GM12865 (cell line): Measurements from ENCODE around the gene DNAH8.

Source experiments
- DNase-seq: peaks from one replicate; pipeline ENCODE4 v3.0.0; 2010; ENCODE audit warnings: low read depth
- H3K4me3 ChIP-seq: 2 replicates; pipeline ENCODE4 v1.5.1; 2011; ENCODE audit warnings: mild to moderate bottlenecking, low read depth, low read length, control low read depth
- TF ChIP-seq, protein P1 (sequence below): IDR thresholded peaks from 2 replicates; pipeline ENCODE4 v1.5.1; 2011; ENCODE audit warnings: low read length, control low read depth, low read depth, inconsistent platforms; ENCODE audit not compliant: insufficient read depth; ENCODE audit errors: missing control alignments

The DNAH8 gene

DNA sequence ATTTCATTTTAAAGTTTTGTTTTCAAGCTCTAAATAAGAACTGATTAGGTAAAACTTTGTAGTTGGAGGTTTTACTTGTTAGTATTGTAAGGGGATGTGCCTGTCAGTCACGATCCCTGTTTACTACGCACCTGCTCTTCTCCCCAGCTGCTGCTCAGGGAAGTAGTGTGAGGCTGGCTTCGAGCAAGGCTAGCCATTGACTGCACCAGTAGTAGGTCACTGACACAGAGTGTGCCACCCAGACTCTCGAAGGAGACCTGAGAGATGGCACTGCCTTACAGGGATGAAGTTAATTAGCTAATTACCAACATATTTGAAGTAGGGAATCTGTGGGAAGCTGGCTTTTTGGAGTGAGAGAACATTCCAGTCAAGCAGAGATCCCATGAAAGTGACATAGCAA lies 89.2 kb downstream of the DNAH8 start:
- TF ChIP-seq, protein P1, sequence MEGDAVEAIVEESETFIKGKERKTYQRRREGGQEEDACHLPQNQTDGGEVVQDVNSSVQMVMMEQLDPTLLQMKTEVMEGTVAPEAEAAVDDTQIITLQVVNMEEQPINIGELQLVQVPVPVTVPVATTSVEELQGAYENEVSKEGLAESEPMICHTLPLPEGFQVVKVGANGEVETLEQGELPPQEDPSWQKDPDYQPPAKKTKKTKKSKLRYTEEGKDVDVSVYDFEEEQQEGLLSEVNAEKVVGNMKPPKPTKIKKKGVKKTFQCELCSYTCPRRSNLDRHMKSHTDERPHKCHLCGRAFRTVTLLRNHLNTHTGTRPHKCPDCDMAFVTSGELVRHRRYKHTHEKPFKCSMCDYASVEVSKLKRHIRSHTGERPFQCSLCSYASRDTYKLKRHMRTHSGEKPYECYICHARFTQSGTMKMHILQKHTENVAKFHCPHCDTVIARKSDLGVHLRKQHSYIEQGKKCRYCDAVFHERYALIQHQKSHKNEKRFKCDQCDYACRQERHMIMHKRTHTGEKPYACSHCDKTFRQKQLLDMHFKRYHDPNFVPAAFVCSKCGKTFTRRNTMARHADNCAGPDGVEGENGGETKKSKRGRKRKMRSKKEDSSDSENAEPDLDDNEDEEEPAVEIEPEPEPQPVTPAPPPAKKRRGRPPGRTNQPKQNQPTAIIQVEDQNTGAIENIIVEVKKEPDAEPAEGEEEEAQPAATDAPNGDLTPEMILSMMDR, result no peak
- no peak for DNase-seq

DNA sequence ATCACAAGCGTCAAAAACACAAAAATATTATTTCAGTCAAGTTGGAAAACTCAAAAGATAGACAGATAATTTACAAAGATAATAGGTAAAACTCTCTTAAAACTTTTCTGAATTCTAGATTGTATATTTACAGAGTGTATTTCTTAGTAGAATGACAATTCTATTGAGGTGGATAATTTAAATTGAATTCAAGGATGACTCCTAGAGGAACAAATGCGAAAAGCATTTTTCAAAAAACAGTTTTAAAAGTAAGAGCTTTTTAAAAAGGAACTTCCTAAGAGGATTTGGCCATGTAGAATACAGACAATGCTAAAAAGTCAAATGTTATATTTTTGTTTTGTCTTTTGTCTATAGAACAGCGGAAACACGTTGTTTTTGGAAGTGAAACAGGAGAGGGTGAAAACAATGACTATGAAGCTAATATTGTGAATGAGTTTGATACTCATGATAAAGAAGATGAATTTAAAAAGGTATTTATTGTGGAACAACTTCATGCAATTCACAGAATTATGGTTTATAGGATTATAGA lies 90.1 kb downstream of the DNAH8 start:
- no peak for DNase-seq
- no peak overlapping the region for H3K4me3 ChIP-seq
- TF ChIP-seq, protein P1, result no peak

More for the DNA sequence above, 89.2 kb downstream of the DNAH8 start:
- no peak overlapping the region for H3K4me3 ChIP-seq

- TF ChIP-seq, protein P1, result no peak
- no peak for DNase-seq
- no peak overlapping the region for H3K4me3 ChIP-seq
Observed at GRCh38 chr6:38805692-38806091, 90.6 kb downstream of the DNAH8 start.

GRCh38 chr6:38806271-38806670 lies 91.2 kb downstream of the DNAH8 start:
- TF ChIP-seq, protein P1, result no peak
- DNase-seq, result peak; percentile 37
- no peak overlapping the region for H3K4me3 ChIP-seq

DNA sequence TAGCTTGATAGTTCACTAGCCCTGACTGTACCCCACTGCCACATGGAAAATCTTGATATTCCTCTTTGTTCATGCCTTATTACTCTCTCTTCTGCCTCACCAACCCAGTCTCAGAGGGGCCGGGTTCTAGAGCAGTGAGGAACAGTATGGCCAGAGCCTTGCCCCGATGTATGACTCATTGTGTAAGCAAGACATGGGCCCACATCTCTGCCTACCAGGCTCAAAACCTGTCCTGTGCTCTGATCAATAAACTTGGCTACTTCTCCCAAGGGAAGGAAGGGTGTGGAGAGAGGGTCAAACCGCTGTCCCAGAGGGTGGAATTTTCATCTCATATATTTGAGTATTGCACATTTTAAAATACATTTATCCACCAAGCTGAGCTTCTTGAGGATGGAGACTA lies 91.7 kb downstream of the DNAH8 start:
- no peak overlapping the region for H3K4me3 ChIP-seq
- DNase-seq, result no peak
- TF ChIP-seq, protein P1, result no peak

DNA sequence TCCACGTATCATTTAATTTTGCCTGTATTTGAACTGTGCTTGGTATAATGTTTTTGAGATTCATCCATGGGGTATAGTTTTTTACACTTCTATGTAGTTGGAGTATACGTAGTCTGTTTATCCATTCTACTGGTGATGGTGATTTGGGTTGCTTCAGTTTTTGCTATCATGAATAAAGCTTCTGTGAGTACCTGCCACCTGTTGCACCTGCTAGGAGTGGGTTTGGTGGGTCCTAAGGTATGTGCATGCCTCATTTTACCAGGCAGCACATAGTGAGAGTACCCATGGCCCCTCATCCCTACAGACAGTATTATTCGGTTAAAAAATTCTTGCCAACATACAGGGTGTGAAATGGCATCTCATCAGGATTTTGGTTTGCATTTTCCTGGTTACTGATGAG lies 92.9 kb downstream of the DNAH8 start:
- DNase-seq, result no peak
- no peak overlapping the region for H3K4me3 ChIP-seq
- TF ChIP-seq, protein P1, result no peak
